HG03135 (cell line): ENCODE measurements around the gene RNU7-1.
A peak's percentile ranks its signal among the peaks of the same experiment; 100 is the strongest.

Source experiments
- ATAC-seq: cut with Tn5 transposase; IDR thresholded peaks from one replicate; pipeline ENCODE4 v1.9.1; 2021; ENCODE audit warnings: mild to moderate bottlenecking, moderate library complexity; ENCODE audit not compliant: unreplicated experiment

Gene RNU7-1

GRCh38 chr12:6952121-6952862 is 8.7 kb downstream of the RNU7-1 start:
- no peak for ATAC-seq

- ATAC-seq, result no peak
Measured at GRCh38 chr12:6952863-6953441, 9.3 kb downstream of the RNU7-1 start.

- peak; percentile 50 for ATAC-seq
Measured at GRCh38 chr12:6953442-6954315, 10.1 kb downstream of the RNU7-1 start.

DNA sequence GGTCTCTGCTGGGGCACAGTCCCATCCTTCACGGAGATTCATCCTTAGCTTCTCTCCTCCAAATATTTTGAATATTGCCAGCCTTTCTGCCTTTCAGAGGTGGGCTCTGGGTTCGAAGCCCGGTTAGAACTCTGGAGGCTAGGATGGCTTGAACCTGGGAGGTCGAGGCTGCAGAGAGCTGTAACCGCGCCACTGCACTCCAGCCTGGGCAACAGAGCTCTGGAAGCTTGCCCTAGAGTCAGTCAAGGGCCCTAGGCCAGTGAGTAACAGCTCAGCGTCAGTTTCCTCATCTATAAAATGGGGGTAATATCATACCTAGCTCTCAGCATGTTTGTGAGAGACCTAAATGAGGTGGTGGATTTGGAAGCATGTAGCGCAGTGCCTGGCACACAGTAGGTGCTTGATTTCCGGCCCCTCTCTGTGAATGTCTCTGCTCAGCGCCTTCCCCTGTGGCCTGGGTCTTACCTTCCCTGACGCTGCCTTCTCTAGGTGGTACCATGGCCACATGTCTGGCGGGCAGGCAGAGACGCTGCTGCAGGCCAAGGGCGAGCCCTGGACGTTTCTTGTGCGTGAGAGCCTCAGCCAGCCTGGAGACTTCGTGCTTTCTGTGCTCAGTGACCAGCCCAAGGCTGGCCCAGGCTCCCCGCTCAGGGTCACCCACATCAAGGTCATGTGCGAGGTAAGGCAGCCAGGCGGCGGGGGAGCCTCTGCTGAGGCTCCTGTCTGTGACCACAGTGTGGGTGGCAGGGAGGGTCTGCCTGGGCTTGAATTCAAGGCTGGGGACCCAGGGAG is 10.9 kb downstream of the RNU7-1 start:
- ATAC-seq, result no peak

DNA sequence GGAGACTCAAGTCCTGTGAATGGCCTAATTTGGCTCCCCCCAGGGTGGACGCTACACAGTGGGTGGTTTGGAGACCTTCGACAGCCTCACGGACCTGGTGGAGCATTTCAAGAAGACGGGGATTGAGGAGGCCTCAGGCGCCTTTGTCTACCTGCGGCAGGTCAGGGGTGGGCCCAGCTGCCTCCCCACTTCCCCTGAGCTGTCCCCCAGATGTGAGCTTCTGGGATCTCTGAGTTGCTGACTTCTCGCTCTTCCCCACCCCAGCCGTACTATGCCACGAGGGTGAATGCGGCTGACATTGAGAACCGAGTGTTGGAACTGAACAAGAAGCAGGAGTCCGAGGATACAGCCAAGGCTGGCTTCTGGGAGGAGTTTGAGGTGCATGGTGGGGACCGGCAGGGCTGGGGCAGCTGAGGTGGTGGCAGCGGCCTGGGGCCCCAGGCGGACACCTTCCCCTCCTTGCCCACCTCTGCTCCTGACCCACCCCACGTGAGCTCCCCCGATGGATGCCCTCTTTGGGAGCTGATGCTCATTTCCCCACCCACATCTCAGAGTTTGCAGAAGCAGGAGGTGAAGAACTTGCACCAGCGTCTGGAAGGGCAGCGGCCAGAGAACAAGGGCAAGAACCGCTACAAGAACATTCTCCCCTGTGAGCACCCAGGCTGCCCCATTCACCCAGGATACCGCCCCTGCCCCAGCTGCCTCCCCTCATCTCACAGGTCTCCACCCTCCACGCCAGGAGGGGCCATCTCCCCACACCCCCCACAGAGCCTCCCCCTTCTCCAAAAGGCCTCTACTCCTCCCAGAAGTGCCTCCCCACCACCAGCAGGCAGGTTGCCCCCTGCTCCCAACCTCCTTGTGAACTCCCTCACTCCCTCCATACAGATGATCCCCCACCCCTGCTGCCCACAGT is 11.7 kb downstream of the RNU7-1 start:
- no peak for ATAC-seq

DNA sequence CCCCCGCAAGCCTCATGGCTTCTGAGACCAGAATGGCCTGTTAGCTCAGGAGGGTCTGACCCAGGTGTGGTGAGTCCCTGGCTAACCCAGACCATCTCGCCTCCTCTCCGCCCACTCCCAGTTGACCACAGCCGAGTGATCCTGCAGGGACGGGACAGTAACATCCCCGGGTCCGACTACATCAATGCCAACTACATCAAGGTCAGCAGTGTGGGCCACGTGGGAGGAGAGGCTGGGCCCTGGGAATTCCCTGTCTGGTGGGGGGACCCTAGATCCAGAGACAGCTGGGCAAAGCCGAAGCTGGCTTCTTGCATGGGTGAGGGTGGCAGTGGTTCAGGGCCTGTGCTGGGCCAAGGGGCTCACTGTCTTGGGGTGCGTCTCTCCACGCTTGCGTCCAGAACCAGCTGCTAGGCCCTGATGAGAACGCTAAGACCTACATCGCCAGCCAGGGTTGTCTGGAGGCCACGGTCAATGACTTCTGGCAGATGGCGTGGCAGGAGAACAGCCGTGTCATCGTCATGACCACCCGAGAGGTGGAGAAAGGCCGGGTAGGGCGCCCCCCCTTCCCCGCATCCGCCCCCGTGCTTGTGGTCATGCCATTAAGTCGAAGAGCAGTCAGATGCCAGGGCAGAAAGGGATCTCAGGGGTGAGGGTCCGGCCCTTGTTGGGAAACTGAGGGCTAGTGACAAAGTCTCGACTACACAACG is 12.6 kb downstream of the RNU7-1 start:
- ATAC-seq, result no peak

GRCh38 chr12:6957151-6957701 is 13.6 kb downstream of the RNU7-1 start:
- no peak for ATAC-seq

DNA sequence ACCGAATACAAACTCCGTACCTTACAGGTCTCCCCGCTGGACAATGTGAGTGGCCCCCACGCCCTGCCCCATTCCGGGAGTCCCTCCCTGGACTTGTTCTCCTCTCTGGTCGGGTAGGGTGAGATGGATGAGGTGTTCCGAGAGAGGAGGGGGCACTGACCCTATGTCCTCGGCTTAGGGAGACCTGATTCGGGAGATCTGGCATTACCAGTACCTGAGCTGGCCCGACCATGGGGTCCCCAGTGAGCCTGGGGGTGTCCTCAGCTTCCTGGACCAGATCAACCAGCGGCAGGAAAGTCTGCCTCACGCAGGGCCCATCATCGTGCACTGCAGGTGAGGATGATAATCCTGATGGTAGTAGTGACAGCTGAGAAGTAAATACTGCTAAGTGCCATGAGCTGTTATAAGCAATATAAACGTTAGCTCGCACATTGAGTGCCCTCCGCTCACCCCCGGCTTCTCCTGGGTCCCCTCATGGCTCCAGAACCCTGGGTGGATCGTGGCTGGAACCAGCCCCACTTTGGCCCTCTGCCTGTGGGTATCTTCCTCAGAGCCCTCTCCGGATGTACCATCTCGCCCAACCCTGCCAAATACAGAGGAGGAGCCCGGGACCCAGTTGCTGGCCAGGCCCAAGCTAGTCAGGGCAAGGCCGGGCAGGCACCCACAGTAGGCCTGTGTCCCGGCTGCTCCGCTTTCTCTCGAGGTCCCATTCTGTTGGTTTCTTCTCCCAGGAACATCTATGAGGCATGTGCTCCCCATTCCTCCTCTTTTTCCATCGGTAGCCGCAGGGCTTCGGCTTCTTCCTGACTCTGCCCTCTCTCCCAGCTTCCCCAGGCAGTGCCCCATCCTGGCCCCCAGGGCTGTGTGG is 14.4 kb downstream of the RNU7-1 start:
- no peak for ATAC-seq

- no peak for ATAC-seq
Measured at GRCh38 chr12:6958609-6959057, 15.0 kb downstream of the RNU7-1 start.

GRCh38 chr12:6959058-6959804 is 15.6 kb downstream of the RNU7-1 start:
- peak; percentile 47 for ATAC-seq

- no peak for ATAC-seq
Measured at GRCh38 chr12:6959805-6960592, 16.4 kb downstream of the RNU7-1 start.

- no peak for ATAC-seq
Measured at GRCh38 chr12:6960593-6961277, 17.1 kb downstream of the RNU7-1 start.

- ATAC-seq, result no peak
Measured at GRCh38 chr12:6961278-6961694, 17.7 kb downstream of the RNU7-1 start.

GRCh38 chr12:6961695-6962284 is 18.2 kb downstream of the RNU7-1 start:
- ATAC-seq, result no peak

GRCh38 chr12:6962285-6963015 is 18.8 kb downstream of the RNU7-1 start:
- no peak for ATAC-seq
